GM21360 (cell line): ENCODE measurements around the gene MRPL28.

Experiments
- ATAC-seq: cut with Tn5 transposase; IDR thresholded peaks from one replicate; pipeline ENCODE4 v1.9.1; 2021; ENCODE audit warnings: mild to moderate bottlenecking, moderate library complexity; ENCODE audit not compliant: unreplicated experiment

The MRPL28 gene

DNA sequence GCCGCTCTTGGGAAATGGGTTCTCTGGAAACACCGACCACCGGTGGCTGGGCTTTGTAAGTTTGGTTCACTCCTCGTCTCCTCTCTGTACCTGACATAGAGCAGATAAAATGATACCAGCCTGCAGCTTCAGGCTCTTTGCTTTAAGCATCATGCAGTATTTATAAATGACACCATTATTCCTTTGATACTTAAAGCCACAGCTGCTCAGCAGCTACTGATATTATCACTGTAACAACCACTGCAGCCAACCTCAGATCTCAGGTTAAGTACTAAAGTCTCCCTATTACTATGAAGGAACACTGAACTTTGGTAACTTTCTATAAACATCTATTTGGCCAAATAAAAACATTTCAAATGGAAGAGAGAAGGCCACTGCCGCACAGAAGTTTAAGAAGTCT is 52.8 kb downstream of the MRPL28 start:
- no peak for ATAC-seq
